LNCaP clone FGC (cell line): ENCODE measurements around the gene CPLX1.
"Not testable (repeated sequence)": the region's sequence is repeated elsewhere in the genome, so short reads cannot be mapped to it uniquely, and the experiment has no call there.

Experiments
- DNase-seq: peaks from one replicate; pipeline ENCODE4 v3.0.0-alpha.2; 2011; ENCODE audit warnings: low read depth
- H3K4me3 ChIP-seq: 2 replicates; pipeline ENCODE4 v1.5.1; 2011; ENCODE audit warnings: mild to moderate bottlenecking, low read depth, low read length, control low read depth
- TF ChIP-seq, protein P1 (sequence below): IDR thresholded peaks from 2 replicates; pipeline ENCODE4 v1.5.1; 2012; ENCODE audit warnings: mild to moderate bottlenecking; ENCODE audit not compliant: control insufficient read depth, insufficient read depth; ENCODE audit errors: extremely low read depth

Gene CPLX1

DNA sequence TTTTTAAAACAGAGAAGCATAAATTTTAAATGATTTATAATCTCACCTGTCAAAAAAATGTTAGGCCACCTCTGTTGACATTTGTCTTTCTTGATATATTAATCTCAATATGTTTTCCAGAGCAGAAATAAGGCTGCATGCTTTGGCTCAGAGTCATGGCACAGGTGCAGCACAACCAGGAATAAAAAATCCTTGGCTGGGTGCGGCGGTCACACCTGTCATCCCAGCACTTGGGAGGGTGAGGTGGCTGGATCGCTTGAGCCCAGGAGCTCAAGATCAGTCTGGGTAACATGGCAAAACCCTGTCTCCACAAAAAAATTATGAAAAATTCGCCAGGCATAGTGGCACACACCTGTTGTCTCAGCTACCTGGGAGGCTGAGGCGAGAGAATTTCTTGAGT lies 18.1 kb downstream of the CPLX1 start:
- DNase-seq = no peak
- no peak overlapping the region for H3K4me3 ChIP-seq
- TF ChIP-seq, protein P1, sequence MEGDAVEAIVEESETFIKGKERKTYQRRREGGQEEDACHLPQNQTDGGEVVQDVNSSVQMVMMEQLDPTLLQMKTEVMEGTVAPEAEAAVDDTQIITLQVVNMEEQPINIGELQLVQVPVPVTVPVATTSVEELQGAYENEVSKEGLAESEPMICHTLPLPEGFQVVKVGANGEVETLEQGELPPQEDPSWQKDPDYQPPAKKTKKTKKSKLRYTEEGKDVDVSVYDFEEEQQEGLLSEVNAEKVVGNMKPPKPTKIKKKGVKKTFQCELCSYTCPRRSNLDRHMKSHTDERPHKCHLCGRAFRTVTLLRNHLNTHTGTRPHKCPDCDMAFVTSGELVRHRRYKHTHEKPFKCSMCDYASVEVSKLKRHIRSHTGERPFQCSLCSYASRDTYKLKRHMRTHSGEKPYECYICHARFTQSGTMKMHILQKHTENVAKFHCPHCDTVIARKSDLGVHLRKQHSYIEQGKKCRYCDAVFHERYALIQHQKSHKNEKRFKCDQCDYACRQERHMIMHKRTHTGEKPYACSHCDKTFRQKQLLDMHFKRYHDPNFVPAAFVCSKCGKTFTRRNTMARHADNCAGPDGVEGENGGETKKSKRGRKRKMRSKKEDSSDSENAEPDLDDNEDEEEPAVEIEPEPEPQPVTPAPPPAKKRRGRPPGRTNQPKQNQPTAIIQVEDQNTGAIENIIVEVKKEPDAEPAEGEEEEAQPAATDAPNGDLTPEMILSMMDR = no peak

DNA sequence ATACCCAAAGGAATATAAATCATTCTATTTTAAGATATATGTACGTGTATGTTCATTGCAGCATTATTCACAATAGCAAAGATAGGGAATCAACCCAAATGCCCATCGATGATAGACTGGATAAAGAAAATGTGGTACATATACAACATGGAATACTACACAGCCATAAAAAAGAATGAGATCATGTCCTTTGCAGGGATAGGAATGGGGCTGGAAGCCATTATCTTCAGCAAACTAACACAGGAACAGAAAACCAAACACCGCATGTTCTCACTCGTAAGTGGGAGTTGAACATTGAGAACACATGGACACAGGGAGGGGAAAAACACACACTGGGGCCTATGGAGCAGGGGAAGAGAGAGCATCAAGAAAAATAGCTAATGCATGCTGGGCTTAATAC lies 18.9 kb downstream of the CPLX1 start:
- H3K4me3 ChIP-seq, DNase-seq: not testable (repeated sequence)

DNA sequence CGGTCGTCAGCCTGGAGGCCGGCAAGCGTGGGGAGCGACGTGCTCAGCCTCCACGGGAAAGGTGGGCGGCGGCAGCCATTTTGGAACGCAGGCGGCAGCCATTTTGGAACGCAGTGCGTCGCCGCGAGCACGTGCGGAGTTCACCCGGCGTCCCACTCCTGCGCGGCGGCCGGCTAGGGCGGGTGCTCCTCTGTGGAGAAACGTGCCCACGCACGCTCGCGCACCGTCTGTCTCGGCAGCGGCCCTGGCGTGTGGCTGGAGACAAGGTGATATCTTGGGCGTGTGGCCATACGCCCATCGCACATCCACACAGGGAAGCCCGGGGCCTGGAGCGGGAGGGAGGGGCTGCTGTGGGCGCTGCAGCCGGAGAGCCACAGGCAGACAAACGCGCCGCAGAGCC lies 21.1 kb downstream of the CPLX1 start:
- TF ChIP-seq, protein P1 = no peak
- no peak for DNase-seq
- no peak overlapping the region for H3K4me3 ChIP-seq

DNA sequence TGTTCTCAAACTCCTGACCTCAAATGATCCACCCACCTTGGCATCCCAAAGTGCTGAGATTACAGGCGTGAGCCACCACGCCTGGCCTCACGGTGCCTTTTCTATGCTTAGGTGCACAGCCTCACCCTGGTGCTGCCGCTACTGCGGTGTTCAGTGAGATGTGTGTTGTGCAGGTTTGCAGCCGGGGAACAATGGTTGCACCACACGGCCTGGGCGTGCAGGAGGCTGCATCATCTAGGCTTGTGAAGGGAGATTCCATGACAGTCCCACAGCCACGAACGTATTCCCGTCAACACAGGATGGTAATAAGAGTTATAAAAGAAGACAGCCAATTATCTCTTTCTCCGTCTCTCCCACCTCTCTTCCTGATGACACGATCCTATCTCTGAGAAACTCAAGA lies 22.0 kb downstream of the CPLX1 start:
- no peak overlapping the region for H3K4me3 ChIP-seq
- DNase-seq = no peak
- TF ChIP-seq, protein P1 = no peak

DNA sequence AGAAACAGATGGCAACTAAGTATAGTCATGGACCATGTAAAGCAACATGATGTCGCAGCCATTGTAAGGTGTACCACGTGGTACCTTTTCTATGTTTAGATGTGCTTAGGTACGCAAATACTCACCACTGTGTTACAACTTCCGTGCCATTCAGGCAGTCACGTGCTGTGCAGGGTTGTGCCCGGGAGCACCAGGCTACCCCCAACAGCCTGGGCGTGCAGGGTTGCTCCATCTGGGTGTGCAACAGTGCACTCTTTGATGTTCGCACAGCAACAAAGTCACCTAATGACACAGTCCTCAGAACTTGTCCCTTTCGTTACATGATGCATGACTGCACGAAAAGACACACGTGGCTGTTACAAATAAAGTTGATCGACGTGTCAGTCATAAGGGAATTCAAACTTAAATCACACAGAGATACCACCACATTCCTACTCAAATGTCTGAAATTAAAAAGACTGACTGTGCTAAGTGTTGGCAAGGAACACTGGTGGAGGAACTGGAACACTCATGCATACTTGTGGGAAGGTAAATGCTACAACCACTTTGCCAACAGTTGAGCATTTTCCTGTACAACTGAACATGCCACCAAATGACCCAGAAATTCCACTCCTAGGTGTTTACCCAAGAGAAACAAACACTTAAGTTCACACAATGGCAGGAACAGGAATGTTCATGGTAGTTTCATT lies 24.3 kb downstream of the CPLX1 start:
- no peak for DNase-seq
- no peak overlapping the region for H3K4me3 ChIP-seq
- TF ChIP-seq, protein P1 = no peak

DNA sequence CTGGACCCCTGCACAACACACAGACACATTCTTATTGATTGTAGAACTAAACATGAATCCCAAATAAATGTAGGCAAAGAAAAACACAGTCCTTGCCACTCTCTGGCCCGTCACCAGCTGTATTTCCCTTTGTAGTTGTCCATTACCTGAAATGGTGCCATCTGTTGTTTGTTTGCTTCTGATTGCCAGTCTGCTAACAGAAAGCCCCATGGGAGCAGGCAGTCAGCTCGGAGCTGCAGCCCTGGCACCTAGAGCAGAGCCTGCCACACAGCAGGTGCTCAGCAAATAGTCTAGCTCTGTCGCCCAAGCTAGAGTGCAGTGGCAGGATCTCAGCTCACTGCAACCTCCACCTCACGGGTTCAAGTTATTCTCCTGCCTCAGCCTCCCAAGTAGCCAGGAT lies 28.9 kb downstream of the CPLX1 start:
- no peak overlapping the region for H3K4me3 ChIP-seq
- TF ChIP-seq, protein P1 = no peak
- DNase-seq = peak; percentile 81

DNA sequence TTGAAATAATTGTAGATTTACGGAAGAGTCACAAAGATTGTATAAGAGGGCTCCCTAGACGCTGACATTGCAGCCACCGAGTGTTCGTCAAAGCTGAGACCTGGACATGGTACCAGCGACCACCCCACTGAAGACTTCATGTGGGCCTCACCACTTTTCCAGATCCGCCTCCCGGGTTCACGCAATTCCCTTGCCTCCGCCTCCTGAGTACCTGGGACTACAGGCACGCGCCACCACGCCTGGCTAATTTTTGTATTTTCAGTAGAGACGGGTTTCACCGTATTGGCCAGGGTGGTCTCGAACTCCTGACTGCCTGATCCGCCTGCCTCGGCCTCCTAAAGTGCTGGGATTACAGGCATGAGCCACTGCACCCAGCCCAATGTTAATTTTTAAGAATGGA lies 29.7 kb downstream of the CPLX1 start:
- H3K4me3 ChIP-seq = no peak overlapping the region
- TF ChIP-seq, protein P1 = no peak
- DNase-seq = no peak
